MM.1S (cell line): ENCODE data around the gene MAP3K5.

Source experiments
- DNase-seq: peaks from one replicate; pipeline ENCODE4 v3.0.0-alpha.2; 2015
- H2AFZ ChIP-seq: fragments of 300-600 bp; sonication (generic); 2 replicates; pipeline ENCODE4 v1.6.0; 2016; ENCODE audit warnings: antibody characterized with exemption, low read length
- H3F3A ChIP-seq: fragments of 300-600 bp; sonication (generic); 2 replicates; pipeline ENCODE4 v1.6.1; 2016; ENCODE audit warnings: mild to moderate bottlenecking, antibody characterized with exemption, low read length, moderate library complexity, mixed read lengths; ENCODE audit not compliant: insufficient read depth
- H3K27ac ChIP-seq: fragments of 300-600 bp; sonication (generic); 2 replicates; pipeline ENCODE4 v1.5.1; 2016; ENCODE audit warnings: mild to moderate bottlenecking, low read length
- H3K27me3 ChIP-seq: fragments of 300-600 bp; sonication (generic); replicated peaks from 2 replicates; pipeline ENCODE4 v1.6.0; 2016; ENCODE audit warnings: low read length; ENCODE audit not compliant: insufficient read depth
- H3K36me3 ChIP-seq: fragments of 300-600 bp; sonication (generic); replicated peaks from 2 replicates; pipeline ENCODE4 v1.6.1; 2016; ENCODE audit warnings: mild to moderate bottlenecking, low read length, mixed read lengths; ENCODE audit not compliant: insufficient read depth
- H3K4me1 ChIP-seq: fragments of 300-600 bp; sonication (generic); 2 replicates; pipeline ENCODE4 v1.6.1; 2016; ENCODE audit warnings: low read length, mixed read lengths
- H3K4me2 ChIP-seq: fragments of 300-600 bp; sonication (generic); 2 replicates; pipeline ENCODE4 v1.6.0; 2016; ENCODE audit warnings: low read depth, low read length
- H3K4me3 ChIP-seq: fragments of 300-600 bp; sonication (generic); 2 replicates; pipeline ENCODE4 v1.5.1; 2016; ENCODE audit warnings: low read length, mixed read lengths
- H3K79me2 ChIP-seq: fragments of 300-600 bp; sonication (generic); 2 replicates; pipeline ENCODE4 v1.6.1; 2016; ENCODE audit warnings: mixed run types, low read length, mixed read lengths
- H3K9ac ChIP-seq: fragments of 300-600 bp; sonication (generic); 2 replicates; pipeline ENCODE4 v1.6.1; 2016; ENCODE audit warnings: low read length, mixed read lengths
- H3K9me2 ChIP-seq: fragments of 300-600 bp; sonication (generic); replicated peaks from 2 replicates; pipeline ENCODE4 v1.6.1; 2016; ENCODE audit warnings: mild to moderate bottlenecking, low read length, mixed read lengths; ENCODE audit not compliant: insufficient read depth
- H3K9me3 ChIP-seq: fragments of 300-600 bp; sonication (generic); replicated peaks from 2 replicates; pipeline ENCODE4 v1.6.1; 2016; ENCODE audit warnings: mild to moderate bottlenecking, low read length, mixed read lengths; ENCODE audit not compliant: insufficient read depth
- H4K20me1 ChIP-seq: fragments of 300-600 bp; sonication (generic); 2 replicates; pipeline ENCODE4 v1.6.1; 2016; ENCODE audit warnings: mild to moderate bottlenecking, low read length, moderate library complexity, mixed read lengths; ENCODE audit not compliant: insufficient read depth
- CTCF ChIP-seq: fragments of 300-600 bp; sonication (generic); IDR thresholded peaks from 2 replicates; pipeline ENCODE4 v1.5.1; 2016; ENCODE audit warnings: antibody characterized with exemption, low read length, mixed read lengths
- EZH2 ChIP-seq: fragments of 300-600 bp; sonication (generic); optimal IDR thresholded peaks from 2 replicates; pipeline ENCODE3; 2017; ENCODE audit warnings: low read depth, mild to moderate bottlenecking, antibody characterized with exemption, low read length, mixed read lengths
- EZH2phosphoT487 ChIP-seq: fragments of 300-600 bp; sonication (generic); IDR thresholded peaks from 2 replicates; pipeline ENCODE4 v1.6.1; 2018; ENCODE audit warnings: antibody characterized with exemption, low read length

Gene MAP3K5

GRCh38 chr6:136520517-136520916 is 271.8 kb downstream of the MAP3K5 start:
- Histone ChIP-seq H3K4me1 (no peaks in the 10 kb centered on the region), H3K4me2 (no peak overlapping the region)
- no peak for TF ChIP-seq EZH2
- no peak for TF ChIP-seq CTCF
- TF ChIP-seq EZH2phosphoT487: no peak

GRCh38 chr6:136517582-136517981 is 274.7 kb downstream of the MAP3K5 start:
- DNase-seq: no peak
- Histone ChIP-seq H2AFZ (no peak overlapping the region), H3K27ac (no peak overlapping the region), H4K20me1 (no peaks in the 10 kb centered on the region), H3K9ac (no peak overlapping the region), H3K27me3 (no peaks in the 10 kb centered on the region), H3K36me3 (no peaks in the 10 kb centered on the region), H3K4me1 (no peaks in the 10 kb centered on the region), H3K9me3 (no peaks in the 10 kb centered on the region), H3K9me2 (no peaks in the 10 kb centered on the region), H3F3A (no peaks in the 10 kb centered on the region), H3K4me3 (no peak overlapping the region), H3K4me2 (no peak overlapping the region), H3K79me2 (no peaks in the 10 kb centered on the region)
- TF ChIP-seq EZH2 (no peak), CTCF (no peak), EZH2phosphoT487 (no peak)

More at GRCh38 chr6:136520517-136520916, 271.8 kb downstream of the MAP3K5 start:
- H3K27me3 ChIP-seq: no peaks in the 10 kb centered on the region
- no peaks in the 10 kb centered on the region for H3F3A ChIP-seq
- H3K4me3 ChIP-seq: no peak overlapping the region
- H3K79me2 ChIP-seq: no peaks in the 10 kb centered on the region
- H3K27ac ChIP-seq: no peak overlapping the region
- no peak overlapping the region for H3K9ac ChIP-seq
- no peak for DNase-seq
- no peak overlapping the region for H2AFZ ChIP-seq
- no peaks in the 10 kb centered on the region for H3K9me2 ChIP-seq
- H3K36me3 ChIP-seq: no peaks in the 10 kb centered on the region
- no peaks in the 10 kb centered on the region for H3K9me3 ChIP-seq
- no peaks in the 10 kb centered on the region for H4K20me1 ChIP-seq

- Histone ChIP-seq H3K4me2 (no peak overlapping the region), H3K27me3 (no peaks in the 10 kb centered on the region)
- TF ChIP-seq EZH2phosphoT487 (no peak), EZH2 (no peak), CTCF (no peak)
These were observed 275.3 kb downstream of the MAP3K5 start for GRCh38 chr6:136517002-136517401.

More at GRCh38 chr6:136517002-136517401, 275.3 kb downstream of the MAP3K5 start:
- Histone ChIP-seq H3K36me3 (no peaks in the 10 kb centered on the region), H3K4me3 (no peak overlapping the region), H3K9me3 (no peaks in the 10 kb centered on the region), H3K27ac (no peak overlapping the region), H2AFZ (no peak overlapping the region), H4K20me1 (no peaks in the 10 kb centered on the region), H3K9ac (no peak overlapping the region), H3K9me2 (no peaks in the 10 kb centered on the region), H3F3A (no peaks in the 10 kb centered on the region), H3K79me2 (no peaks in the 10 kb centered on the region), H3K4me1 (no peaks in the 10 kb centered on the region)
- no peak for DNase-seq
